GM19043 (cell line): ENCODE results near the gene MINAR1.

Source experiments
- ATAC-seq: cut with Tn5 transposase; IDR thresholded peaks from one replicate; pipeline ENCODE4 v1.9.1; 2021; ENCODE audit warnings: low read depth; ENCODE audit not compliant: unreplicated experiment

Gene MINAR1

DNA sequence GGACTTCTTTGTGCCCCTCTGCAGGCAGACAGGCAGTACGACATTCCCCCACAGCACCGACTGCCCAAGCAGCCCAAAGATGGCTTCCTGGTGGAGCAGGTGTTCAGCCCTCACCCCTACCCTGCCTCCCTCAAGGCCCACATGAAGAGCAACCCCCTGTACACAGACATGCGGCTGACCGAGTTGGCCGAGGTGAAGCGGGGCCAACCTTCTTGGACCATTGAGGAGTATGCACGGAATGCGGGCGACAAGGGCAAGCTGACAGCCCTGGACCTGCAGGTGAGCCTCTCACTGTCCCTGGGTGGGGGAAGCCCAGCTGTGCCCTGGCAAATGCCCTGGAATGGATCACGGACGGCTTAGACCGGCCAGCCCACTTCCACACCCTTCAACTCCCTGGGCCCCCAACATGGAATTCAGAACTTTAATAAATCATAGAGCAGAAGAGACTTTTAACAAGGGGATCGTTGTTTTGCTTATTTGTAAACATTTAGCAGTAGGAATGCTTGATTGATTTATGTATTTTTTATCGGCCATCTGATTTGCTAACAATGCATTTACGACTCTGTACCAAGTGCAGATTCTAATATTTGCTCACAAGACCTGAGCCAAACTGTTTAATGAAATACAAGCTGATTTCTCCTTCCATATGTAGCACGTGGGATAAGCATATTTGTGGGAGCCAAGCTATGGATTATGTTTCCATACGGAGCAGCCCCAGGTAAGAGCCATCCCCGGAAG lies 31.1 kb downstream of the MINAR1 start:
- ATAC-seq, result no peak

DNA sequence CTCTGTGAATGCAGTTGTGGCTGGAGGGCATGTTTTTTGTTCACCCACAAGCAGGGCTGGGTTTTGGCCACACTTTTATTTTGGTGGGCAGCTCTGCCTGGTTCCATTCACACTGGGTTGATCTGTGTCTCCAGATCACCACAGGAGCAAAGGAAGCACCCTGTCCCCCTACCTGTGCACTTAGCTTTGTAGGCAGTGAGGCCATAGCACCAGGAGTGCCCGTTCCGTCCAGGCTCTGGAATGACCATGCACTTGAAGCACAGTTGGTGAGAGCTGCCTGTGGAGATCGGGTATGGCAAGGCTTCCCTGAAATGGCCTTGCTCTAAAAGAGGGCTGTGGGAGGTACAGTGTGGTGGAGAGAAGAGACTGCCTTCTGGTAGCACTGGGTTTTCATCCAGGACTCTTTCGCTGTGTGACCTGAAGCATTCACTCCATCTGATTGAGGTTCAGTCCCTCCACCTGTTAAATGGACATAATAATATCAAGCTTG lies 31.7 kb downstream of the MINAR1 start:
- no peak for ATAC-seq

DNA sequence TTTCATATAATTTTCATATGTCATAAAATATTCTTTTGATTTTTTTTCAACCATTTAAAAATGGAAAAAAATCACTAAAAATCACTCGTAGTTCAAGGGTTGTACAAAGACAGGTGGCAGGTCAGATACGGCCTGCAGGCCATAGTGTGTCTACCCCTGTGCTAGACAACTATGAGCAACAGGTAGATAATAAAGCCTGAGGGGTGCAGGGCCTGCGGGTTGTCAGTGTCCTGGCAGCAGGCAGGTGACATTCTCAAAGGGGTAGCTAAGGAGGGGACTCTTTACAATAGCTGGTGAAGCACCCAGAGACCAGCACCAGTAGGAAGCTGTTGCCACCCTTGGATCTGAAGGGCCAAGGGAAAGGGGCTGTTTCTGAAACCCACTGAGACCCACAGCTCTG lies 34.4 kb downstream of the MINAR1 start:
- no peak for ATAC-seq

DNA sequence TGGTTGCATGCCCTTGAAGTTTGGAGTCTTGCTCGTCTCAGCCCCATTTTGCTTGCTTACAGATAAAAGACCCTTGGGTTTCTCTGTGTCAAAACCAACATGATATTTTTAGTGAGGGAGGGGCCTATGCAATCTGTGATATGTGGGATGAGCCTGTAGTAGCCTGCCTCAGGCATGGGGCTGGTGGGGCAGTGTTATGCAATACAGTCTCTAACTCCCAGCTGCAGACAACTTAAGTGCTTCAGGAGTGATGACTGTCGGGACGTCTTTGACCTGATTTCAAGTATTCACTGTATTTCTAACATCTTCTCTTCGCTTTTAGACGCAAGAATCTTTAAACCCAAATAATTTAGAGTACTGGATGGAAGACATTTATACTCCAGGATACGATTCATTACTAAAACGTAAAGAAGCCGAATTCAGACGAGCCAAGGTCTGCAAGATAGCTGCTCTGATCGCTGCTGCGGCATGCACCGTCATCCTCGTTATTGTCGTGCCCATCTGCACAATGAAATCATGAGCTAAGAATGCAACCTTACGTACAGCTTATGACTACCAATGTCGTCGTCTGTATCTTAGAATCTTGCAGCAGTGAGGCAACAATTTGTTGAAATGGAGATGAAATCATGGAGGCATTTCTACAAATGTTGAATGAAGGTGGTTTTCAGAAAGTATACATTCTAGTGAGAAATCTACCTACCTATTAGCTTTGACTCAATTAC lies 35.9 kb downstream of the MINAR1 start:
- no peak for ATAC-seq

DNA sequence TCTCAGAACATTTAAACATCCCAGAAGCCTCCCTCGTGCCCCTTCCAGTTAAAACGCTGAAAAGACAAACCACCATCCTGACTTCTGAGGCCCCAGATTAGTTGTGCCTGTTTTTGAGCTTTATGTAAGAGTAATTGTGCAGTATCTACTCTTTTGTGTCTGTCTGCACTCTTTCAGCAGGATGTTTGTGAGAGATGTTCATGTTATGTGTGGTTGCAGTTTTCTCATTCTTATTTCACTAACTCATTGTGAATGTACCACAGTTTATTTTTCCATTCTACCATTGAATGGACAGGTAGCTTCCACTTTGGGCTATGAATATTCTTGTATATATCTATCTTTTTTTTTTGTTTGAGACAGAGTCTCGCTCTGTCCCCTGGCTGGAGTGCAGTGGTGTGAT lies 40.3 kb downstream of the MINAR1 start:
- ATAC-seq, result no peak

DNA sequence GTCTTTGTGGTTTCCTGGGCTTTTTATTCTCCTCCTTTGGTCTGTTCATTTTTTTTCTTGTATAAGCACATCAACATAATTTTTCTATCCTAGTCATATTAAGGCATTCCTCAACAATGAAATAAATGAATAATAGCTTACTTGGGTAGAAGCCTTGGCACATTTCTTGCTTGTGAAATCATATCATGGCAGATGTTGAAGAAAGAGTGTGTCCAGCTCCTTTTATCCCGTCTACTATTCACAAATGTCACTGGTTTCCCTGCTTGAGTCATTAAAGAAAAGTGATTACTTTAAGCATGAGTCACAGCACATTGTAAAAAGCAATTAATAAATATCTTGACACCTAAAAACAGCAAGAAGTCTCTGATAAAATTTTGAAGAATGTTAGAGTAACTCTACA lies 42.1 kb downstream of the MINAR1 start:
- ATAC-seq, result no peak

DNA sequence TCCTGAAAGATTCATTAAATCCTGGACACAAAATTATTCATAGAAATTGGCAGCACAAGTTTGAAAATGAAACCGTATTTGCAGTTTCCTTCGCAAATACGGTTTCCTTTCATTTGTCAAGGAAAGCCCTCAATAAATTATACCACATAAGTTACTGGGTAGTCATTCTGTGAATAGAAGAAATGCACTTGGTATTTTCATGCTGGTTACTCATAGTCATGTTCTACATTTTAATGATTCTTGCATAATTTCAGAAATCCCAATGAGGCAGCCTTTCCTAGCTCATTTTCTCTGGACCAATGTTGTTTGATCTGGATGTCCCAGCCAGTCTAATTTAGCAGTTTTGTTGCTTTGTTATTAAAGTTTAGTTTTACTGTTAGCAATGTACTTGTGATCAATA lies 43.2 kb downstream of the MINAR1 start:
- ATAC-seq, result no peak

DNA sequence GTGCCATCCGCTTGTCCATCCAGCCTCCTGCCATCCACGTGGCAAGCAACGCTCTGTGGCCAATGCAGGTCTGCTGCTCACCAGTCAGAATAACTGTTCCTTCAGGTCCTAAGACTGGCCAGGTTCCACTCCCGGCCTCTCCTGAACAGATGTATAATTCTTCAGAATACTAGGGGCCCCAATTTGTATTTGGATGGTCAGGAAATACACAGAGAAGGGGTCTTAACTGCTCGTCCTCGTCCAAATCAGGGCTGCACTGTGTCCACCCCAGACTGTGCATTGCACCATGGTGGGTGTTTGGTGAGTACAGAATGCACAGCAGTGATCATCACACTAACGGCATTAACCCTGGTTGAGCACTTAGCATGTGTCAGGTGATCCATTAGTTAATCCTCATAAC lies 46.0 kb downstream of the MINAR1 start:
- no peak for ATAC-seq

DNA sequence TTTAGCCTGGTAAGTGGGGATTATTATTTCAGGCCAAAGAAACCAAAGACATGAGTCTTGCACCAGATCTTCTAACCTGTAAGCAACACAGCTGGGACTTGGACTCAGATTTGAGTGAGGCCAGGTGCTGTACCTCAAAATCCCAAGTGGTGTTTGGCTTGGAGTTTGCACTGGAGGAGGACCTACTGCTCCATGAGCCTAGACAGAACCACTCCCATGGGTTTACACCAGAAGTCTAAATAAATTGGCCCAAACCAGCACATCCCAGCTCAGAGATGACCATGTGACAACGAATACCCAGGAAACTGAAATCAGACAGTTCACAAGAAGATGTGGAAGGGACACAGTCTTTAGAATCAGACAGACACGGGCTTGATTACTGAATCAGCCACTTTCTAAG lies 47.5 kb downstream of the MINAR1 start:
- no peak for ATAC-seq

DNA sequence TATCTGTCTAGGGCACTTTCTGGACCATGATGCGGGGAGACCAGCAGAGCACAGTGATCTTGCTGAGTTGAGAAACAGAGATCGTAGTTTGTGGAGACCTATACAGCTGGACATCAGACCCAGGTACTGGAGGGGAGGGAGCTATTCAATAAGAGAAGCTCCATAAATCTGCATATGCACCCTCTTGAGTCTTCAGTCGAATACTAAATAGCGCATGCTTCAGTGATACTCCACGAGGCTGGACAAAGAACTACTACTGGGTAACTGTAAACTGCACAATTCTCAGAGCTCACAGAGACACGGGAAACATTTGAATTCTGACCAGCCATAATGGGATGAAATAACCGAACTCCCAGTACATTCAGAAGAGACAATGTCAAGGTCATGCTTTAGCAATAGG lies 49.7 kb downstream of the MINAR1 start:
- no peak for ATAC-seq
